ENCODE results near the gene KBTBD8.

The KBTBD8 gene

DNA sequence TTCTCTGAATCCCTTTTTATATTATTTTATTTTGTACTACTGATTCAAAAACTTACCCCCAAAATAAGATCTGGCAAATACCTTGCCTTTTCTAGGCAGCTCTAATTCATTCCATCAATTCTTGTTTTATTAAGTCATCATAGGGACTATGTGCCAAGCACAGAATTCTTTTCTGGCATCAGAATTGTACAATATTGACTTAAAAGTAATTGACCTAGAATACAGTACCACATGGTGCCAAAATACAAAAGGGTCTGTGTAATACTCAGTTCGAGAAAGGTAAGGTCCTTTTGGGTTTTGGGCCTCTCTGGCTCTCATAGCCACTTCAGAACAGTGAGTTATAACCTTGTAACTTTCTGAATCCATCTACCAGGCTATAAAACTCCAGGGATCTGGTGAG, 46.2 kb downstream of the KBTBD8 start:
- DNase-seq = no peak

DNA sequence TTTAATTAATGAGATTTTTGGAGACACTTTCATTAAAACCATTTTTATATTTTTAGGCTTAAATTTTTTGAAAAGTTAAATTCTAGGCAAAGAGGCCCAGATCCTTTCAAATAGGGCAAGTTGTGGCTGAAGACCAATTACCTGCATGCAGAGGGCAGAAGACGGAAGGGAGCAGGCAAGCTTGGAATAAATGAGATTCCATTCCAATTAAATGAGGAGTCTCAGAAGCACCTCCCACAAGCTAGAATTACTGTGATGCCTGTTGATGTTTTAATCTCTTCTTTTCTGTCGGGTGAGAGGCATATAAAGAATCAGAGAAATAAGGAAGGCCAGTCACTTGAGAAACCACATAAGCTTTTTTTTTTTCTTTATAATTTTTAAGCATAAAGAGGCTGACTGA, 46.8 kb downstream of the KBTBD8 start:
- DNase-seq = no peak

DNA sequence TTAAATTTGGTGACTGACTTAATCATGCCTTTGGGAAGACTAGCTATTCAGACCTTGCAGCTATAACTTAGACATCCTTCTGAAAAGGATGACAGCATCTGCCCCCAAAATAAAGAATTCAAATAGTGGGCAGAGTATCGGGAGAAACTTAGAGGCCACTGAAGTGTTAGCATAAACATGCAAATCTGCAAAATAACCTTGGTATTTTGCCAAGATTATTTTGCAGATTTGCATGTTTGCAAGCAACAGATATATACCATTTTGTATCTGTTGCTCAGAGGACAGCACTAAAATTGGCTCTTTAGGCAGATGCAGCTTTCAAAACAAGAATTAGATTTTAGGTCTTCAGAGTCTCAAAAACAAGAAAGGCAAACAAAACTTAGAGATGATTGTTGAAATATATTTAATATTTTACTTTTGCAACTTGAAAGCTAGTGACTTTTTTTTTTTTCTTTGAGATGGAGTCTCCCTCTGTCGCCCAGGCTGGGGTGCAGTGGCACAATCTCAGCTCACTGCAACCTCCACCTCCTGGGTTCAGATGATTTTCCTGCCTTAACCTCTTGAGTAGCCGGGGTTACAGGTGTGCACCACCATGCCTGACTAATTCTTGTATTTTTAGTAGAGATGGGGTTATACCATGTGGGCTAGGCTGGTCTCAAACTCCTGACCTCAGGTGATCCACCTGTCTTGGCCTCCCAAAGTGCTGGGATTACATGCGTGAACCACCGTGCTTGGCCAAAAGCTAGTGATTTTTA, 47.8 kb downstream of the KBTBD8 start:
- no peak for DNase-seq

DNA sequence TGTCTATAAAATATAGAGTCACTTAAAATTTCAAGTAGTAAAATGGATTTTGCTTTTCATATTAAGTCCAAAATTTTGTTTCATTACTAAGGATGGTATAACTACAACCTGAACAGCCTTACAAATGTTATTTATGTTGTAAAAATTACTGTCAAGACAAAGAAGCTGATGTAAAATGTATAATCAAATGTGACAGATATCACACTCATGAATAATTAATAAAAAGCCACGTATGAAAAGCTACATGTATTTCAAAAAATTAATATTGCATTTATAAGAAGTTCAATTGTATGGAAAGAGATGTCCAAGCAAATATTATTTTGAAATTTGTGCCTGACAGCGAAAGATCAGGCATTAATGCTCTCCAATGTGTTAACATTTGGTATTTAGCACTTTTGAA, 48.9 kb downstream of the KBTBD8 start:
- no peak for DNase-seq

DNA sequence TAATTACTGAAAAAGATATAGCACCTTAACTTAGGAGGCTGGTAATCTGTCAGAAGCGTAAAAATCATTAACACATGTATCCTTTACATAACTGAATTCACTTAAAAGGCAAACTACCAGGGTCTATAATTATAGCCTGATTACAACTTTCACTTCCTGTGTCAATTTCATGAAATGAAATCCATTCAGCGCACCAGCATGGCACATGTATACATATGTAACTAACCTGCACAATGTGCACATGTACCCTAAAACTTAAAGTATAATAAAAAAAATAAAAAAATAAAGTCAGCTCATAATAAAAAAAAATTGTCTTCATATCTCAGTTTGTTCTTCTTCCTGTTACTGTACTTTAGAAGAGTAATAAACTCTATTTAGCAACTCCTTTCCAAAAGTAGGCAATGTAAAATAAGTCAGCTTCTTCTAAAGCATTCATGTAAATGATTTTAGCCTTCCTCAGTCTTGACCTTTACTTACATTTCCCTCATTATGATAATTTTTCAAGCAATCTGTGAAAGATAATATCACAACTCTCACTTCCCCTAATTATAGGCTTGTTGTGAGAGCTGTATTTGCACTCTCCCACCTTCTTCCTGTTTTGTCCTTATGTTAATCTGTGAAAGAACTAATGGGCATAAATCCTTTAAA, 50.1 kb downstream of the KBTBD8 start:
- no peak for DNase-seq

DNA sequence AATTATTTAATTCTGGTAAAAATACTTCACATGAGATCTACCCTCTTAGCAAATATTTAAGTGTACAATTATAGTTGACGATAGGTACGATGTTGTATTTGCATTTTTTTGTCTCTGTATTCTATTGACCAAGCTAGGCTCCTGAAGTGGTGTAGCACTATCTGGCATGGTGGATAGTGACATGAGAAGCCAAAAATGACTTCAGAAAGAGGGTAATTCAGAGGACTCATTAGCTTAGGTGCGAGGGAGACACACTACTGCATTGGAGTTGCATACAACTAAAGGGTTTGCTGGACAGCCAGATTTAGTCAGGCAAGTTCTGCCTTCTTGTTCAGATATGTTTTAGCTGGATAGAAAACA, 50.6 kb downstream of the KBTBD8 start:
- no peak for DNase-seq

DNA sequence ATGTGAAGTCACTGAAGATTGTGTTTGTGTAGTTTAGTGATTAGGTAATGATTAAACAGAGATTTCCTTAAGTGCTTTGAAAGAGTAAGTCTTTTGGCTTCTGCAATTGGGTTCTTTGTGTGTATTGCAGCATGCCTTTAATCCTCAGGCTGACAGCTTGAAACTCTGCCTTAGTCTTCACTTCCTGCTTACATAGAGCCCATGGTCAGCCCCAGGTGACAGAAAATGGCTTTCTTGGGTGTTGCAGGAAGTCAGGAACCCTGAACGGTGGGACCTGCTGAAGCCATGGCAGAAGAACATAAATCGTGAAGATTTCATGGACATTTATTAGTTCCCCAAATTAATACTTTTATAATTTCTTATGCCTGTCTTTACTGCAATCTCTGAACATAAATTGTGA, 61.3 kb downstream of the KBTBD8 start:
- DNase-seq = no peak
